ENCODE results near the gene TBX21.

GRCh38 chr17:47696717-47697642 lies 36.1 kb upstream of the TBX21 start:
- no peak for TF ChIP-seq CTCF (IDR thresholded peaks at IDR 0.05)
- no peak for TF ChIP-seq POLR2AphosphoS5 (IDR thresholded peaks at IDR 0.05)
- TF ChIP-seq POLR2A (IDR thresholded peaks at IDR 0.05), result no peak

Data from breast epithelium (tissue), 3 donors.